Fibroblast of lung (primary cell): ENCODE results near the gene ATP2B2. TPM values are rescaled to one million over a fixed set of nuclear protein-coding genes. Genes with fewer than 3 reads are reported as not detected.

Source experiments
- DNase-seq, 2 donors: peaks; one replicate each; pipeline versions ENCODE4 v3.0.0 to v3.0.0-alpha.2; 2010; ENCODE audit warnings: low read depth in 2 of 2
- H2AFZ ChIP-seq: 2 replicates; pipeline ENCODE4 v1.5.1; 2012; ENCODE audit warnings: low read length, control low read depth, inconsistent platforms
- H3K27ac ChIP-seq: 2 replicates; pipeline ENCODE4 v1.5.1; 2011; ENCODE audit warnings: low read length, control low read depth; ENCODE audit not compliant: insufficient read depth
- H3K27me3 ChIP-seq: 2 replicates; pipeline ENCODE4 v1.5.1; 2011; ENCODE audit warnings: mild to moderate bottlenecking, low read length; ENCODE audit not compliant: control insufficient read depth, insufficient read depth
- H3K36me3 ChIP-seq: 2 replicates; pipeline ENCODE4 v1.5.1; 2011; ENCODE audit warnings: low read length; ENCODE audit not compliant: control insufficient read depth, insufficient read depth
- H3K4me1 ChIP-seq: 2 replicates; pipeline ENCODE4 v1.5.1; 2011; ENCODE audit warnings: low read length; ENCODE audit not compliant: control insufficient read depth, insufficient read depth; ENCODE audit errors: extremely low read depth
- H3K4me2 ChIP-seq: 2 replicates; pipeline ENCODE4 v1.5.1; 2011; ENCODE audit warnings: low read length, control low read depth; ENCODE audit not compliant: insufficient read depth; ENCODE audit errors: extremely low read depth
- H3K4me3 ChIP-seq, 4 experiments: fragments of 200-600 bp in 1 of 4; sonication (generic) in 1 of 4; replicated peaks in 1 of 4; 2 replicates each; pipeline ENCODE4 v1.5.1; 2011 to 2016; ENCODE audit warnings: low read length in 4 of 4, low read depth in 3 of 4, mild to moderate bottlenecking in 3 of 4, control low read depth in 2 of 4, inconsistent platforms in 1 of 4, mixed read lengths in 1 of 4; ENCODE audit not compliant: insufficient read depth in 1 of 4; ENCODE audit errors: control extremely low read depth in 1 of 4
- H3K79me2 ChIP-seq: 2 replicates; pipeline ENCODE4 v1.5.1; 2012; ENCODE audit warnings: mild to moderate bottlenecking, low read length, inconsistent platforms; ENCODE audit not compliant: control insufficient read depth, insufficient read depth
- H3K9ac ChIP-seq: 2 replicates; pipeline ENCODE4 v1.5.1; 2011; ENCODE audit warnings: mild to moderate bottlenecking, low read length, control low read depth; ENCODE audit not compliant: insufficient read depth
- H3K9me3 ChIP-seq: 2 replicates; pipeline ENCODE4 v1.5.1; 2012; ENCODE audit warnings: low read depth, low read length; ENCODE audit not compliant: control insufficient read depth, insufficient read depth
- H4K20me1 ChIP-seq: 2 replicates; pipeline ENCODE4 v1.5.1; 2011; ENCODE audit warnings: low read length; ENCODE audit not compliant: control insufficient read depth, insufficient read depth; ENCODE audit errors: extremely low read depth
- CTCF ChIP-seq, 2 donors: IDR thresholded peaks in 1 of 2; conservative IDR thresholded peaks in 1 of 2; 1 replicate in 1 of 2; 2 replicates in 1 of 2; pipeline ENCODE4 v1.5.1; 2011 to 2012; ENCODE audit warnings: low read length in 2 of 2, control low read depth in 1 of 2, inconsistent platforms in 1 of 2, low read depth in 1 of 2, mild to moderate bottlenecking in 1 of 2
- EZH2 ChIP-seq: IDR thresholded peaks from 2 replicates; pipeline ENCODE4 v1.5.1; 2012; ENCODE audit warnings: low read length, control low read depth, mild to moderate bottlenecking; ENCODE audit errors: missing control alignments
- polyA plus RNA-seq, 2 donors: library from polyadenylated mRNA; depleted of rRNA in 1 of 2; stranded (reverse) in 1 of 2; unstranded in 1 of 2; fragments of >200 nt; gene quantifications; 2 replicates each; pipeline ENCODE4 v1.2.1, GENCODE V29; 2011 to 2012; ENCODE audit warnings: missing spikeins in 1 of 2
- total RNA-seq: library from RNA; depleted of rRNA; stranded (reverse); fragments of >200 nt; gene quantifications from 2 replicates; pipeline ENCODE4 v1.2.1, GENCODE V29; 2014

Gene ATP2B2
- total and polyA plus RNA-seq, 2 donors (not counting 1 experiment from before 2014, with no cell fraction given): not detected

DNA sequence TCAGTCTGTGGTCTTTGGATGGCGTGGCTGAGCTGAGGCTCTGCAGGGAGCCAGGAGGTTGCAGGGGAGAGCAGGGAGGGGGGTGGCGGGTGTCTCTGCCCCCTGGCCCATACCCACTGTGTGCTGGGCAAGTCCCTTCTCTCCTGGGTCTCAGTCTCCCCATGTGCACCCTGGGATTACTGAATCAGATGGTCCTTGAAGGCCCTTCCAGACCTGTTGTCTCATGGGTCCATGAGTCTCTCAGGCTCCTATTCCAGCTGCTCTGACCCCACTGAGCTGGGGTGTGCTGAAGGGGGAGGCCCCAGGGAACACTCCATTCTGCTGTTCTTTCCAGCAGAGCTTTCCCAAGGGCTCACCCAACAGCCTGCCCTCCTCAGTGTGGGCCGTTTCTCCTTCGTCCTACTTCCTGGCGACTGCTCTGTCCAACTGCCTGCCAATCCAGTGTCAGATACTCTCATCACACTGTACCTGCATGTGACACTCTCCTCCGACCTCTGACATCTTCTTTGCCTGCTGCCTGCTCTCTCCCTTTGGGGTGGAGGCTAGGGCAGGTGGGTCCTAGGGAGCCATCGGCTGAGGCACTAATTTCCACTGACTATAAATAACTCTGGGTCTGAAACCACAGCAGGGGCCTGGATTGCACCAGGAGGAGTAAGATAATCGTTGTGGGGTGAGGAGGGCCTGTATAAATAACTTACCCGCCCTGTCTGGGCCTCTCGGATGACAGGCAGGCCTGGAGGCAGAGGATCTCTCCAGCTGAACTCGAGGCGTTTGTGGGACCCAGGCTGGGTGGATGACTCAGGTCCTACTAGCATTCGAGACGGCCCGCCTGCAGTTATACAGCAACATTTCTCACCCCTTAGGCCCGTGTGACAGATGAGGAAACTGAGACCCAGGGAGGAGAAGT, 67.1 kb downstream of the ATP2B2 start:
- Histone ChIP-seq H3K79me2 (no peaks in the 10 kb centered on the region), H3K9ac (no peak overlapping the region), H2AFZ (no peak overlapping the region), H3K4me3 (no peak overlapping the region), H3K4me1 (peaks cover 2% of the 10 kb centered on the region), H3K27me3 (no peaks in the 10 kb centered on the region), H3K9me3 (no peaks in the 10 kb centered on the region), H3K36me3 (no peaks in the 10 kb centered on the region), H3K4me2 (no peak overlapping the region), H4K20me1 (no peaks in the 10 kb centered on the region), H3K27ac (no peak overlapping the region)
- DNase-seq: peak; percentile 86 to 95
- TF ChIP-seq EZH2 (no peak), CTCF (conservative IDR thresholded peaks at IDR 0.05 in 1 of 2, IDR thresholded peaks at IDR 0.05 in 1 of 2; ENCODE audit: low read depth in 1 of 2, low read length in 2 of 2) (no peak)

GRCh38 chr3:10437272-10437994, 68.0 kb downstream of the ATP2B2 start:
- no peak overlapping the region for H3K4me2 ChIP-seq

More at GRCh38 chr3:10437272-10437994, 68.0 kb downstream of the ATP2B2 start:
- peak; percentile 48 to 88 for DNase-seq
- Histone ChIP-seq H3K9ac (no peak overlapping the region), H3K79me2 (no peaks in the 10 kb centered on the region), H3K4me3 (no peak overlapping the region), H4K20me1 (no peaks in the 10 kb centered on the region), H3K27ac (peak overlapping the region; percentile 2), H2AFZ (no peak overlapping the region), H3K9me3 (no peaks in the 10 kb centered on the region), H3K27me3 (no peaks in the 10 kb centered on the region), H3K4me1 (peaks cover 2% of the 10 kb centered on the region), H3K36me3 (no peaks in the 10 kb centered on the region)
- no peak for TF ChIP-seq EZH2
- no peak for TF ChIP-seq CTCF (conservative IDR thresholded peaks at IDR 0.05 in 1 of 2, IDR thresholded peaks at IDR 0.05 in 1 of 2; ENCODE audit: low read depth in 1 of 2, low read length in 2 of 2)
